ENCODE results near the gene ARHGAP22. TPM values are rescaled to one million over a fixed set of nuclear protein-coding genes. Genes with fewer than 3 reads are reported as not detected.

Gene ARHGAP22
- polyA plus RNA-seq, 1 experiment, result 7.2 TPM

GRCh38 chr10:48555310-48556042 is 49.4 kb downstream of the ARHGAP22 start:
- Histone ChIP-seq H3K4me3 (ENCODE audit: low read depth, low read length) (no peak overlapping the region), H3K27me3 (ENCODE audit: control insufficient read depth, insufficient read depth, low read length) (no peaks in the 10 kb centered on the region), H3K36me3 (ENCODE audit: control insufficient read depth, insufficient read depth, low read length) (peaks cover 2% of the 10 kb centered on the region)
- DNase-seq (ENCODE audit: low read depth), result no peak
- ChIA-PET CTCF (interaction anchor here (1.2 to 28.7 kb wide), 3 partner anchors 9 to 103 kb away, joined by 5 to 739 read pairs (median 6); no protein-coding TSS in a partner anchor), POLR2A (no interaction called here)
- 0 out of 2 replicates have a peak, but pooled peaks have one; percentile 6 for TF ChIP-seq CTCF (IDR thresholded peaks at IDR 0.05; ENCODE audit: insufficient read depth, low read depth, low read length)

- no peak for DNase-seq (ENCODE audit: low read depth)
- ChIA-PET POLR2A (no interaction called here), CTCF (interaction anchor here (1.6 to 28.7 kb wide), 3 partner anchors 36 to 104 kb away, joined by 4 to 739 read pairs (median 6); no protein-coding TSS in a partner anchor)
- TF ChIP-seq CTCF (IDR thresholded peaks at IDR 0.05; ENCODE audit: insufficient read depth, low read depth, low read length), result no peak
- Histone ChIP-seq H3K36me3 (ENCODE audit: control insufficient read depth, insufficient read depth, low read length) (peaks cover 2% of the 10 kb centered on the region), H3K27me3 (ENCODE audit: control insufficient read depth, insufficient read depth, low read length) (no peaks in the 10 kb centered on the region), H3K4me3 (ENCODE audit: low read depth, low read length) (no peak overlapping the region)
Observed at GRCh38 chr10:48554656-48555055, 50.2 kb downstream of the ARHGAP22 start.

- no peak for DNase-seq (ENCODE audit: low read depth)
- CTCF ChIA-PET, result interaction anchor here (1.0 to 28.7 kb wide), 7 partner anchors 9 to 104 kb away, joined by 3 to 739 read pairs (median 6); no protein-coding TSS in a partner anchor
- Histone ChIP-seq H3K36me3 (ENCODE audit: control insufficient read depth, insufficient read depth, low read length) (peaks cover 2% of the 10 kb centered on the region), H3K27me3 (ENCODE audit: control insufficient read depth, insufficient read depth, low read length) (no peaks in the 10 kb centered on the region), H3K4me3 (ENCODE audit: low read depth, low read length) (no peak overlapping the region)
- TF ChIP-seq CTCF (IDR thresholded peaks at IDR 0.05; ENCODE audit: insufficient read depth, low read depth, low read length), result no peak
- POLR2A ChIA-PET, result interaction anchor here (0.6 kb wide), 1 partner anchor 102 kb away, joined by 3 read pairs; no protein-coding TSS in a partner anchor
Observed at GRCh38 chr10:48554246-48554645, 50.6 kb downstream of the ARHGAP22 start.

GRCh38 chr10:48552946-48553564 is 51.8 kb downstream of the ARHGAP22 start:
- ChIA-PET CTCF (interaction anchor here (0.8 to 28.7 kb wide), 15 partner anchors 9 to 189 kb away, joined by 3 to 739 read pairs (median 4); no protein-coding TSS in a partner anchor), POLR2A (no interaction called here)
- Histone ChIP-seq H3K27me3 (ENCODE audit: control insufficient read depth, insufficient read depth, low read length) (no peaks in the 10 kb centered on the region), H3K36me3 (ENCODE audit: control insufficient read depth, insufficient read depth, low read length) (peaks cover 2% of the 10 kb centered on the region), H3K4me3 (ENCODE audit: low read depth, low read length) (no peak overlapping the region)
- no peak for DNase-seq (ENCODE audit: low read depth)
- TF ChIP-seq CTCF (IDR thresholded peaks at IDR 0.05; ENCODE audit: insufficient read depth, low read depth, low read length), result no peak

Data from BJ (cell line).